GM12865 (cell line): ENCODE measurements around the gene SUV39H2.

ENCODE experiments used
- DNase-seq: peaks from one replicate; pipeline ENCODE4 v3.0.0; 2010; ENCODE audit warnings: low read depth
- H3K4me3 ChIP-seq: 2 replicates; pipeline ENCODE4 v1.5.1; 2011; ENCODE audit warnings: mild to moderate bottlenecking, low read depth, low read length, control low read depth
- CTCF ChIP-seq: IDR thresholded peaks from 2 replicates; pipeline ENCODE4 v1.5.1; 2011; ENCODE audit warnings: low read length, control low read depth, low read depth, inconsistent platforms; ENCODE audit not compliant: insufficient read depth; ENCODE audit errors: missing control alignments

The SUV39H2 gene

GRCh38 chr10:14838582-14839304, 39.9 kb upstream of the SUV39H2 start:
- H3K4me3 ChIP-seq: peak overlapping the region; percentile 55
- TF ChIP-seq CTCF: no peak
- peak; percentile 44 for DNase-seq

GRCh38 chr10:14839305-14839695, 39.4 kb upstream of the SUV39H2 start:
- no peak for TF ChIP-seq CTCF
- peak overlapping the region; percentile 55 for H3K4me3 ChIP-seq

DNA sequence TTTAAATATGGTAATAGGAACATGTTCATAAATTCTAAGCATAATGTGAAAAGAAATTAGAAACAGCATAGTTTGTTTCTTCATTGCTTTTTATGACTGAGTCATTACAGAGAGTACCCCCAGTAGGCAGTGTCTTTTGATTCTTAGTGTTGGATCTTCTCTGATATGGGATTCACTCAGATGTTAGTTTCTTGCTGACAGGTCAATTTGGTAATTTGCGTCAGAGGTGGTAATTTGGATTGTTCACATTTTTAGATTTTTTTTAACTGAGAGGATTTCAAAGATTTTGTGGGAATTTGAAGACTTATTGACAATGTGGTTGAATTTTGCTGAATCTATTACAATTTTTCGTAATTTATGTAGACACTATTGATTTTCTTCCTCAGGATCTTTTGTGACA, 38.5 kb upstream of the SUV39H2 start:
- TF ChIP-seq CTCF: no peak
- no peak overlapping the region for H3K4me3 ChIP-seq
- no peak for DNase-seq

More at GRCh38 chr10:14839305-14839695, 39.4 kb upstream of the SUV39H2 start:
- DNase-seq: peak; percentile 22

GRCh38 chr10:14843327-14843988, 35.2 kb upstream of the SUV39H2 start:
- no peak overlapping the region for H3K4me3 ChIP-seq
- no peak for TF ChIP-seq CTCF
- no peak for DNase-seq

GRCh38 chr10:14844948-14845347, 33.7 kb upstream of the SUV39H2 start:
- H3K4me3 ChIP-seq: no peak overlapping the region
- DNase-seq: no peak
- no peak for TF ChIP-seq CTCF

DNA sequence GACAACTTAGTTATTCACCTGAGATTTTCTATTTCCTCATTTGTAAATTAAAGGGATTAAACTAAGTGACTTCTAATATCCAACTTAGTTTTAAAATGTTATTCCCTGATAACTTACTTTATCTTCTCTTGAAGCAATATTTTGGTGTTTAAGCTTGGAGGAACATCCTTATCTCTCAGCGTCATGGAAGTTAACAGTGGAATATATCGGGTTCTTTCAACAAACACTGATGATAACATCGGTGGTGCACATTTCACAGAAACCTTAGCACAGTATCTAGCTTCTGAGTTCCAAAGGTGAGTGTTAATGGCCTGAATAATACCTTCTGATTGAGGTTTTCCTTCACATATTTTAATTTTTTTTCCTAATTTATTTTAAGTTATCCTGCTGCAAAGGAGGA, 26.4 kb upstream of the SUV39H2 start:
- no peak for DNase-seq

More for the DNA sequence above, 26.4 kb upstream of the SUV39H2 start:
- no peak overlapping the region for H3K4me3 ChIP-seq
- TF ChIP-seq CTCF: no peak
